Activated B cell treated with CpG ODN at 0.5 μM for 24 hours (primary cell): ENCODE measurements around the gene AHDC1. TPM values are rescaled to one million over a fixed set of nuclear protein-coding genes. Genes with fewer than 3 reads are reported as not detected.

ENCODE experiments used
- ATAC-seq: fragments of 200-7000 bp; cut with Tn5 transposase; one replicate; pipeline ENCODE4 v1.10.0; 2021; ENCODE audit warnings: low read depth, mild to moderate bottlenecking, moderate library complexity
- CTCF ChIA-PET: fragments of 350-600 bp; sonication (Branson Sonifier 250); formaldehyde crosslinking; loops from one replicate; lab custom pipeline; 2021; ENCODE audit warnings: antibody characterized with exemption; lab: Charles Lee
- POLR2A ChIA-PET: fragments of 350-600 bp; sonication (Branson Sonifier 250); formaldehyde crosslinking; loops from one replicate; lab custom pipeline; 2021; ENCODE audit warnings: antibody characterized with exemption; lab: Charles Lee
- DNase-seq: peaks from one replicate; pipeline ENCODE4 v3.0.0; 2022
- H3K27ac Mint-ChIP-seq: one replicate; pipeline ENCODE4 v1.8.0; 2020; ENCODE audit warnings: mixed read lengths
- H3K27me3 Mint-ChIP-seq: one replicate; pipeline ENCODE4 v1.8.0; 2021; ENCODE audit warnings: mixed read lengths
- H3K36me3 Mint-ChIP-seq: one replicate; pipeline ENCODE4 v1.8.0; 2021; ENCODE audit warnings: low read depth, mixed read lengths
- H3K4me1 Mint-ChIP-seq: one replicate; pipeline ENCODE4 v1.8.0; 2021; ENCODE audit warnings: mixed read lengths
- H3K4me3 Mint-ChIP-seq: one replicate; pipeline ENCODE4 v1.8.0; 2020; ENCODE audit warnings: mild to moderate bottlenecking, mixed read lengths
- H3K9me3 Mint-ChIP-seq: one replicate; pipeline ENCODE4 v1.8.0; 2020; ENCODE audit warnings: mixed read lengths
- CTCF ChIP-seq: fragments of 200-600 bp; IDR thresholded peaks from one replicate; pipeline ENCODE4 v1.8.0; 2022; ENCODE audit warnings: antibody characterized with exemption, mild to moderate bottlenecking
- intact Hi-C: fragments of 100-400 bp; cut with micrococcal nuclease; formaldehyde crosslinking; loops from one replicate; pipeline ENCODE4 v1.15.1; 2024
- total RNA-seq: library from RNA; stranded (reverse); gene quantifications from 2 replicates; pipeline ENCODE4 v1.2.3, GENCODE V29; 2022

The AHDC1 gene
- total RNA-seq: 22.4 and 23.3 TPM in 2 replicates

GRCh38 chr1:27603681-27604578 lies at the start of gene AHDC1:
AHDC1 (minus strand) TSS chr1:27604144; CDS start chr1:27552115, 52,029 bp downstream.
- ATAC-seq (peak; percentile 78), DNase-seq (peak; percentile 89)
- H3K4me1 Mint-ChIP-seq: peaks cover 49% of the 10 kb centered on the region
- H3K9me3 Mint-ChIP-seq: no peaks in the 10 kb centered on the region
- peaks cover 2% of the 10 kb centered on the region for H3K36me3 Mint-ChIP-seq
- ChIA-PET POLR2A (interaction anchor here (0.6 to 12.2 kb wide), 28 partner anchors 9 to 558 kb away, joined by 3 to 207 read pairs (median 4); partner anchors contain the start of gene IFI6), CTCF (interaction anchor here (0.7 to 8.8 kb wide), 16 partner anchors 10 to 305 kb away, joined by 3 to 253 read pairs (median 6); no protein-coding TSS in a partner anchor)
- intact Hi-C loops: loop anchor here (1.0 to 2.0 kb wide), 3 partner anchors 75 to 370 kb away; partner anchors contain the start of genes WASF2 and WDTC1
- H3K27ac Mint-ChIP-seq: peak within 1 kb of the TSS; percentile 83
- H3K27me3 Mint-ChIP-seq: no peaks in the 10 kb centered on the region
- H3K4me3 Mint-ChIP-seq: peak within 1 kb of the TSS; percentile 95
- TF ChIP-seq CTCF: no peak

- Mint-ChIP-seq H3K4me1 (peaks cover 14% of the 10 kb centered on the region), H3K4me3 (no peak overlapping the region), H3K27me3 (no peaks in the 10 kb centered on the region), H3K36me3 (no peaks in the 10 kb centered on the region), H3K9me3 (no peaks in the 10 kb centered on the region), H3K27ac (no peak overlapping the region)
- DNase-seq (no peak), ATAC-seq (no peak)
- CTCF ChIA-PET: interaction anchor here (1.8 kb wide), 1 partner anchor 9 kb away, joined by 6 read pairs; no protein-coding TSS in a partner anchor
- intact Hi-C loops: no loop called here
- TF ChIP-seq CTCF: no peak
- POLR2A ChIA-PET: interaction anchor here (0.5 kb wide), 1 partner anchor 12 kb away, joined by 4 read pairs; no protein-coding TSS in a partner anchor
Measured at GRCh38 chr1:27652111-27652864, 48.3 kb upstream of the AHDC1 start.

GRCh38 chr1:27650539-27651175 lies 46.7 kb upstream of the AHDC1 start:
- Mint-ChIP-seq H3K36me3 (no peaks in the 10 kb centered on the region), H3K4me3 (no peak overlapping the region), H3K4me1 (peaks cover 7% of the 10 kb centered on the region), H3K9me3 (no peaks in the 10 kb centered on the region), H3K27ac (no peak overlapping the region), H3K27me3 (no peaks in the 10 kb centered on the region)
- no peak for TF ChIP-seq CTCF
- ATAC-seq (no peak), DNase-seq (no peak)
- ChIA-PET CTCF (interaction anchor here (0.8 to 3.3 kb wide), 4 partner anchors 8 to 42 kb away, joined by 3 to 16 read pairs (median 4); no protein-coding TSS in a partner anchor), POLR2A (interaction anchor here (0.5 to 1.1 kb wide), 3 partner anchors 10 to 241 kb away, joined by 3 to 4 read pairs (median 3); no protein-coding TSS in a partner anchor)
- intact Hi-C loops: no loop called here

- POLR2A ChIA-PET: interaction anchor here (0.5 to 1.1 kb wide), 4 partner anchors 10 to 241 kb away, joined by 3 to 4 read pairs (median 3); no protein-coding TSS in a partner anchor
- CTCF ChIA-PET: interaction anchor here (0.8 to 3.3 kb wide), 5 partner anchors 8 to 93 kb away, joined by 3 to 16 read pairs (median 4); no protein-coding TSS in a partner anchor
- TF ChIP-seq CTCF: no peak
- DNase-seq: no peak
- Mint-ChIP-seq H3K36me3 (no peaks in the 10 kb centered on the region), H3K9me3 (no peaks in the 10 kb centered on the region), H3K4me3 (no peak overlapping the region), H3K27me3 (no peaks in the 10 kb centered on the region), H3K4me1 (peaks cover 4% of the 10 kb centered on the region), H3K27ac (no peak overlapping the region)
- intact Hi-C loops: no loop called here
- ATAC-seq: no peak
Measured at GRCh38 chr1:27650171-27650538, 46.2 kb upstream of the AHDC1 start.
